T-helper 9 cell (primary cell): Measurements from ENCODE around the gene TAF1B.

Experiments used
- DNase-seq: peaks from one replicate; pipeline ENCODE4 v3.0.0-alpha.2; 2020

TAF1B gene

DNA sequence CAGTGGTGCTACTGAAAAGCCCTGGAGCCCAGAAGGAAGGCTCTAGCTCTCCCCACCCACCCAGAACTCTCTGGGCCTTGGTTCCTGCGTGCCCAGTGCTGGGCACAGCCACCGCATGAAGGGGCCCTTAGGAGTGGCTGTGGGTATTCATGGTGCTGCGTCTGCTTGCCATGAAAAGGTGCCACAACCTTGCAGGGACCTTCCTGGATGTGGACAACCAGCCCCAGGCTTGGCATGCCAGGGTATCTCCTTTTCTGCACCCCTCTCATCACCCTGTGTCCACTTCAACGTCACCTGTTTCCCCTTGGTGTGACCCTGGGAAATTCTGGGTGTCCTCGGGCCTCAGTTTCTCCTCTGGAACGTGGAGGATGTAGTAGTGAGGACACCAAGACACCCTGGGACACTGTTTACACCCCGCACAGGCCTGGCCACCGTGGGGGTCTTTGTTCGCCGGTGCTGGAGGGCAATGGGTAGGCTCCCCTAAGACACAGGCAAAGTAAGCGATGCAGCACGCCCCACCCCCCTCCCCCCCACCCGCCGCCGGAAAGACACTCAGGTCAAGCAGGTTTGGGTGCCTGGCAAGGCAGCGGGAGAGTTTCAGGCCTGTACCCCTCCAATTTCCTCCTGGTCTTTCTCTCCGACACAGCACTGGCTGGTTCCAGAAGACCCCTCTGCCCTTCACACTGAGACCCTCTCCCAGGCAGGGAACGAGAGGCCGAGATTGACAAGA lies 34.8 kb upstream of the TAF1B start:
- no peak for DNase-seq

- no peak for DNase-seq
Observed at GRCh38 chr2:9809064-9809356, 34.3 kb upstream of the TAF1B start.

GRCh38 chr2:9809448-9810088 lies 33.7 kb upstream of the TAF1B start:
- DNase-seq = no peak

DNA sequence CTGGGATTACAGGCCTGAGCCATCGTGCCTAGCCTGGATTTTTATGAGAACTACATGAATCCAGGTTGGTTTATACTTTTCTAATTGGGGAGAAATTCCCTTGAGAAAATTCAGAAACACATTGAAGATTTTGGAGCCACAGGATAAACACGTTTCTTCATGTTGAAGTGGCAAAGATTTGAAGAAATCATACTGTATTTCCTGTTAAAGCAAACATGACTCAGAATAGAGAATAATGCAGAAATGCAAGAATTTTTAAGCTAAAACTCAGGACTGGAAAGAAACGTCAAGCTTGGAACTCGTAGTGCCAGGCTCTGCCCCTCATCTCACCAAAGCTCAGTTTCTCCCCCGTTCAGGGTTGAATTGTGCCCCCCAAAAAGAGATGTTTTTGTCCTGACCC lies 32.1 kb upstream of the TAF1B start:
- no peak for DNase-seq

DNA sequence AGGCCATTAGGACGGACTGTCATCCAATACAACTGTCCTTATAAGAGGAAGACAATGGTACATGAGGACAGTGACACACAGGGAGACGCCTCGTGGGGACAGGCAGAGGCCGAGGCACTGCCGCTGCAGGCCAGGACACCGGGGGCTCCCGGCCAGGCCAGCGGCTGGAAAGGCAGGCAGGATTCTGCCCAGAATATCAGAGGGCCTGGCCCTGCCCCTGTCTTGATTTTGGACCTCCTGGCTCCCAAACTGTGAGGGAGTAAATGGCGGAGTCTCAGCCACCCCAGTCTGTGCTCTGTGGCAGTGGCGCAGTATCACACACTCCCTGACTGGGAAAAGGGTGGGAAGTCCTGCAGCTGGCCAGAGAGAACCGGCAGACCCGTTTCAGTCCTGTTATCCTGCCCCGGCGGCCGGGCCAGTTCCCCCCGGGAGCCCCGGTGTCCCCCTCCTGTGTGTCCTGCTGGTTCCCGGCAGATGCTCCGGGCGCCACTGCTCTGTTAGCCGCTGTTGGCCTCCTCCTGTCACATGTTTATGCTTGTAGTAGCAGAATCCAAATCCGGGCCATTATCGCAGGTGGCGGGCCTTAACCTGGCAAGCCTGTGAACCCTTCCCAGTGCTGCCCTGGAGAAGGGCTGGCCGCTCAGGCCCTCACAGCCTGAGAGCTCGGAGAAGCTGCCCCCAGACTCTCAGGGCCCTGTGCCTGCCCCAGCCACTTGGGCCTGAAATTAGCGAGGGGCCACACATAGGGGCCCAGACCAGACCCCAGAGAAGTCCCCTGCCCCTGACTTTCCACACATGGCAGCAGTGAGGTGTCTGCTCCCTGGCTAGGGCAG lies 31.4 kb upstream of the TAF1B start:
- no peak for DNase-seq

- DNase-seq = no peak
Observed at GRCh38 chr2:9812945-9813311, 30.3 kb upstream of the TAF1B start.

- DNase-seq = peak; percentile 67
Observed at GRCh38 chr2:9813312-9814128, 29.8 kb upstream of the TAF1B start.

DNA sequence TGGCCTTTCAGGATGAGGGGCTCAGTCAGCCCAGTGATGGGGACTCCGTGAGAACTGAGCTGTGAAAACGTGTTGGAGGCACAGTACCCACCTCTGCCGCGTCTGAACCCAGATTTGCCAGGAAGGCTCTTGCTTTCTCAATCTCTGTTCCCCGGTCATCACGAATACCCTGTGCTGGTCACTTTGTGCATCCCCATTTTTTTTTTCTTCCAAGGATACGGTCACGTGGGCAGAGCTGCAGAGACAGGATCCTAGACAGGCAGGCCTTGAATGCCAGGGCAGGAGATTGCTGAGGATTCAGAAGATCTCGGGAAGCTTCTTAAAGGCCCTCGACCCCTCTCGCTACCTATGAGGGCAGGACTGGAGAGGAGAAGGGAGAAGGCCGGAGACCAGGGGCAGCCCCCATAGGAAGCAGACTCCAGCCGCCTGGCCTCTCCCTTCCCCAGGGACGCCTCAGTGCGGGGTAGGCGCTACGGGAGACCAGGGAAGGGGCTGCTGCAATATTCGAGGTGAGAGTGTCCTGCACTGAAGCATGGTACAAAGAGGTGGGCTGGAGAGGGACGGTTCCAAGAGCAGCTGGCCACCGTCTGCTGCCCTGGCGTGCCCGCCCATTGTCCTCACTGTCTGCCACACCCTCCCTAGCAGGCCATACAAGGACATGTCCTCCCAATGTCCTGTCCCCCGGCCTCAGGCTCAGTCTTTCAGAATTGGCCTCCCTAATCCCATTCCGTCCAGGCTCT lies 29.0 kb upstream of the TAF1B start:
- DNase-seq = no peak

DNA sequence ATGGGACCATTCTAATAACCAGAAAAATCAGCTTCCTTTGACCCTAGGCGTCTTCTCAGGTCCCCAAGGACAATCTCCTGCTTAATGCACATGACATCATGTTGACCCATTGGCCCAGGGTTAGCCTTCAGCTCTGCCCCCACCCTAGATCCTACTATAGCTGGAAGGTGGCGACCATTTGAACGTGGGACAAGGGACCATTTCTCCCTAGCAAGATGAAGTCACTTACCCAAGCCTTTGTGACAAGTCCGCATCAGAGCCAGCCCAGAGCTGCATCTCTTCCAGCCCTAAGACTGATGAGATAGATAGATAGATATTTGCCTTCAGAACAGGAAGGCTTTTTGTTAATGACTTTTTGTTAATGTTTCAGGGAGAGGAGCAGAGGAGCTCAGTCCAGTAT lies 28.2 kb upstream of the TAF1B start:
- no peak for DNase-seq

GRCh38 chr2:9815844-9816279 lies 27.4 kb upstream of the TAF1B start:
- DNase-seq = no peak

GRCh38 chr2:9818097-9818496 lies 25.2 kb upstream of the TAF1B start:
- no peak for DNase-seq

GRCh38 chr2:9819551-9819950 lies 23.7 kb upstream of the TAF1B start:
- no peak for DNase-seq

DNA sequence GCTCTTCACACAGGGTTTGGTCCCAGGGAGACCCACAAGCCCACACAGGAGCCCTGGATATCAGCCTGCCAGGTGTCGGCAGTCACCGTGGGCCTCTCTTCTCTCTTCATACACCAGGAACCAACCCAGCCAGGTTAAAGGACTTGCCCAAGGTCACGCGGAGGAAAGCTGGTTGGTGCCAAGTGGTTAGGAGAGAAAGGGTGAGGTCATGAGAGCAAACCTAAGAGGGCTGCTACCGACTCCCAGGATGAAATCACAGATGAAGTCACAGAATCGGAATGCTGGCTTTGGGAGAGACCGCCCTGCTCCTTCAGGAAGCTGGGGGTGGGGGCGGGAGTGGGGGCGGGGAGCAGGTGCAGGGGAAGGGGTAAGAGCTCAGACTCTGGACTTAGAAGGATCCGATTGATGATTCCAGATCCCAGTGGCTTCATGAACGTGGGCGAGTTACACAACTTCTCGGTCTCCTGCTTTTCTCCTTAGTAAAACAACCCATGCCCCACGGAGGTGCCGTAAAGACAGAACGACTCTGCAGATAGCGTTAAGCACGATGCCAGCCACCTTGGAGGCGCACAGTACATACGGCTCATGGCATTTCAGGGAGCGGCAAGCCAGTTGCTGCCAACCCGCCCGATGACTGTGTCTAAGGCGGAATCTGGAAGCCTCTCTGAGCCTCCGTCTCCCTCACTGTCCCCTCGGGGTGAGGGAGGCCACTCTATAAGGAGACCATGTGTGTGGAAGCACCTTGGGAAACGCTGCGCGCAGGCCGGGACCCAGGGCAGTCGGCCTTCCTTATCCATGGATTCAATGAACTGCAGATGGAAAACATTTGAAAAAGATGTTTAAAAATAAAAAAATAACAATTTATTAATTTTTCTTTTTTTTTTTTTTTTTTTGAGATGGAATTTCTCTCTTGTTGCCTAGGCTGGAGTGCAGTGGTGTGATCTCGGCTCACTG lies 23.0 kb upstream of the TAF1B start:
- DNase-seq = no peak

GRCh38 chr2:9821805-9822445 lies 21.3 kb upstream of the TAF1B start:
- no peak for DNase-seq

- no peak for DNase-seq
Observed at GRCh38 chr2:9824441-9824840, 18.8 kb upstream of the TAF1B start.

- DNase-seq = no peak
Observed at GRCh38 chr2:9824956-9825720, 18.1 kb upstream of the TAF1B start.

DNA sequence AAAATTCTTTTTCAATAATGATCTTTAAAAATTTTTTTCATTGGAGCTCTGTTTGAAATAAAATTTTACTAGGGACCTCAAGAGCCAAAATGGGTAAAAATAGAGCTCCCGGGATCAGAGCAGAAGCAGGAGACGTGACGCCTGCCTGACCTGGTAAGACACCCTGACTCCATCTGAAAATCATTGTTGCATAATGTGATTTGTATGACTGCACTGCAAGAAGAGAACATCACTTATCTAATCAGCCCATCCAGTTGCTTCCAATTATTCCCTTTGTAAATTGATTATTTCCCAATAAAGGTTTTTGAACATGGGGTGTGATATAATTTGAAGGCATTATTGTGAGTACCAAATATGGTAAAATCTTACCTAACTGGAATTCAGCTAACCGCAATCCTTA lies 17.1 kb upstream of the TAF1B start:
- DNase-seq = no peak

DNA sequence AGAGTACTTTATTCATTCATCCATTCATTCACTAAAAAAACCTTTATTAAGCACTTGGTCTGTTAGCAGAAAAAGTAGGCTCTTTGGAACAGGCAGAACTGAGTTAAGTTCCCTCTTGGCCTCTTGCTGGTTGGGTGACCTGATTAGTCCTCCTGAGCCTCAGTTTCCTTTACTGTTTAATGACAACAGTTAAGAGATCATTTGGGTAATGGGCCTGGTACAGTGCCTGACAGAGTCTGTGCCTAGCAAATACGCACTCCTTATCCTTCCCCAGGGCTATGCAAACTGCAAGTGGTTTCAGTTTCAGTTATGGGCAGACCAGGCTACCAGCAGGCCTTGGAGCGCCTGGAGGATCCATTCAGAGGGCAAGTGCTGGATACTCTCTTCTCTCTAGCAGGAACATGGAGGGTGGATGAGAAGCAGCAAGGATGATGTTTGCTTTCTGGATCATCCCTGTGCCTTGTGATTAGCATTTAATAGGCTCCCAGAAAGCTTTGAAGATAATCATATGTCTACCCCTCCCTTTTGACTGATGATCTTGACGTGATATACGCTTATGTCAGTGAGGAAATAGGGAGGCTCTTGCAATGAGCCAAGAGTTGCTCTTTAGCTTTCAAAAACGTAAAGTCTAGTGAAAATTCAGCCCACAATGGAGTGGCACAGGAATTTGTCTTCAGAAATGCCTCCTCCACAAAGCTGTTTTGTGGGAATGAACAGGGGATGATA lies 12.4 kb upstream of the TAF1B start:
- DNase-seq = no peak

GRCh38 chr2:9831670-9832069 lies 11.6 kb upstream of the TAF1B start:
- DNase-seq = no peak
